Omental fat pad (tissue), 4 donors: ENCODE results near the gene DAGLA. TPM values are rescaled to one million over a fixed set of nuclear protein-coding genes. Genes with fewer than 3 reads are reported as not detected.
A peak's percentile ranks its signal among the peaks of the same experiment; 100 is the strongest.
"Not testable (repeated sequence)": the region's sequence is repeated elsewhere in the genome, so short reads cannot be mapped to it uniquely, and the experiment has no call there.

ENCODE experiments used
- ATAC-seq: fragments of 150-250 bp; one replicate; pipeline ENCODE4 v1.9.1; 2016; ENCODE audit warnings: mild to moderate bottlenecking, moderate library complexity; ENCODE audit not compliant: low FRiP score
- DNase-seq: peaks from one replicate; pipeline ENCODE4 v3.0.0-alpha.2; 2019; ENCODE audit warnings: low spot score
- total RNA-seq, 4 donors: library from RNA; depleted of rRNA; stranded (reverse); fragments of >200 nt; gene quantifications; one replicate each; pipeline ENCODE4 v1.1.0, GENCODE V29; 2016
- TF ChIP-seq, protein P1 (sequence below), 3 donors: fragments of 450-650 bp; IDR thresholded peaks; one replicate each; pipeline ENCODE4 v1.5.1; 2016 to 2017; ENCODE audit warnings: antibody characterized with exemption in 3 of 3, mild to moderate bottlenecking in 3 of 3, moderate library complexity in 2 of 3

The DAGLA gene
- total RNA-seq, 4 donors from 2014 or later = 1.4 to 4.6 (median 2.8) TPM

DNA sequence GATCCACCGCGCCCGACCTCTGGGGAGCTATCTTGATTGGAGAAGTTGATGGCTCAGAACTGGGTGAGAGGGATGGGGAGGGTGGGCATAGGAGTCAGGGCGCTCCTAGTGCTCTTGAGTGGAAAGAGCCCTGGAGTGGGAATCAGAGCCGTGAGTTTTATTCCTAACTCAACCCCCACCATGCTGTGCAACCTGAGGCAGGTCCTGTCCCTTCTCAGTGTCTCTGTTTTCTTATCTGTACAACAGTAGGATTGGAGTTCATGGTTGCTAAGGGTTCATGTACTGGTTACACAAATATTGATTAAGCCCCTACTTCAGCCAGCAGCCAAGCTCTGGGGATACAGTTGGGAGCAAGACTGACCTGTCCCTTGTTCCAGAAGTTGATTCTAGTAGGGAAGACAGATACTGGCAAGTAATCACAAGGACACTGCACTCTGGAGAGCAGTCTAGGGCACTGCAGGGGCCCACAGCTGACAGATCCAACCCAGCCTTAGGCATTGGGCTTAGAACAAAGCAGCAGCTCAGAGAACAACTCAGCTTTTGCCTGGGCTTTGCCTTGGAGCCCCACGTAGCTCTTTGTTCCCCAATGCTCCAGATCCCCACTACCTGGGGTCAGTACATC is 12.4 kb upstream of the DAGLA start:
- ATAC-seq = no peak
- TF ChIP-seq, protein P1, sequence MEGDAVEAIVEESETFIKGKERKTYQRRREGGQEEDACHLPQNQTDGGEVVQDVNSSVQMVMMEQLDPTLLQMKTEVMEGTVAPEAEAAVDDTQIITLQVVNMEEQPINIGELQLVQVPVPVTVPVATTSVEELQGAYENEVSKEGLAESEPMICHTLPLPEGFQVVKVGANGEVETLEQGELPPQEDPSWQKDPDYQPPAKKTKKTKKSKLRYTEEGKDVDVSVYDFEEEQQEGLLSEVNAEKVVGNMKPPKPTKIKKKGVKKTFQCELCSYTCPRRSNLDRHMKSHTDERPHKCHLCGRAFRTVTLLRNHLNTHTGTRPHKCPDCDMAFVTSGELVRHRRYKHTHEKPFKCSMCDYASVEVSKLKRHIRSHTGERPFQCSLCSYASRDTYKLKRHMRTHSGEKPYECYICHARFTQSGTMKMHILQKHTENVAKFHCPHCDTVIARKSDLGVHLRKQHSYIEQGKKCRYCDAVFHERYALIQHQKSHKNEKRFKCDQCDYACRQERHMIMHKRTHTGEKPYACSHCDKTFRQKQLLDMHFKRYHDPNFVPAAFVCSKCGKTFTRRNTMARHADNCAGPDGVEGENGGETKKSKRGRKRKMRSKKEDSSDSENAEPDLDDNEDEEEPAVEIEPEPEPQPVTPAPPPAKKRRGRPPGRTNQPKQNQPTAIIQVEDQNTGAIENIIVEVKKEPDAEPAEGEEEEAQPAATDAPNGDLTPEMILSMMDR (IDR thresholded peaks at IDR 0.05) = no peak
- no peak for DNase-seq

DNA sequence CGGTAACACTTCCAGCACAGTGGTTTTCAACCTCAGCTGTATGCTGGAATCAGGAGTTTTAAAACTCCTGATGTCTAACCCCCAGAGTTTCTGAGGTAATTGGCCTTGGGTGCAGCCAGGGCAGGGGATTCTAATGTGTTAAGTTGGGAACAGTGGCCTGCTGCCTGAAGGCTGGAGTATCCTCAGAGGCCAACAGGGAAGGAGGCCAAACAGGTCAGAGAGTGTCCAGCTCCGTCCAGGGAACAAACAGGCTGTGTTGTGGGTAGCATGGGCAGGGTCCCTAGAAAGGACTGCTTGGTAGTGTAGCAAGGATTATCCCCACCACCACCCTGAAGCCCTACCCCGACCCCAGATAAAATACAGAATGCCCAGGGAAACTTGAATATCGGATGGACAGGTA is 10.8 kb upstream of the DAGLA start:
- TF ChIP-seq, protein P1 (IDR thresholded peaks at IDR 0.05) = no peak
- ATAC-seq (no peak), DNase-seq (no peak)

DNA sequence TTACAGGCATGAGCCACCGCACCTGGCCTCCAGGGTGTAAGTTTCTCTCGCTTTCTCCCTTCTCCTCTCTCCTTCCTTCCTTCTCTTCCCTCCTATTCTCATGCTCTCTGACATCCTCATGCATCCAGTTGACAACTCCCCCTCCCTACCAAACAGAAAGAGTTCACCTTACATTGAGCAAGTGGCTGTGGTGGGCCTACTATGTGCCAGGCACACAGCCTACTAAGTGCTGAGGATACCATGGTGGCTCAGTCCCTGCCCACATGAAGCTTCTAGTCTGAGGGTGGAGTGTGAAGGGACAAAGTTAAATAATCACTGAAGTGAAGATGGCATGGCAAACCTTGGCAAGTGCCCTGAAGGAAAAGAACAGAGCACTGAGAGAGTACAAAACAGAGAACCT is 9.6 kb upstream of the DAGLA start:
- TF ChIP-seq, protein P1 (IDR thresholded peaks at IDR 0.05) = no peak
- ATAC-seq = no peak
- DNase-seq = no peak

DNA sequence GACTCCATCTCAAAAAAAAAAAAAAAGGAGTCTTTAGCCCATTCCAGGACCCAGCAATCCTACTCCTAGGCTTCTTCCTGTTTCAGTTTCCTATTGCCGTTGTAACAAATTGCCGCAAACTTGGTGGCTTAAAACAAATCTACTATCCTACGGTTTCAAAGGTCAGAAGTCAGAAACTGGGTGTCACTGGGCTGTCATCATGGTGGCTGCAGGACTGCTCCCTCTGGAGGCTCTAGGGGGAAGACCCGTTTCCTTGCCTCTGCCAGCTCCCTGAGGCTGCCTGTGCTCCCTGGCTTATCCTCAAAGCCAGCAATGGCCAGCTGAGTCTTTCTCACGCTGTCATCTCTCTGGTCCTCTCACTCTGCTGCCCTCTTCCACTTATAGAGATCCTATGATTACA is 8.7 kb upstream of the DAGLA start:
- ATAC-seq (no peak), DNase-seq (no peak)
- TF ChIP-seq, protein P1 (IDR thresholded peaks at IDR 0.05) = no peak

DNA sequence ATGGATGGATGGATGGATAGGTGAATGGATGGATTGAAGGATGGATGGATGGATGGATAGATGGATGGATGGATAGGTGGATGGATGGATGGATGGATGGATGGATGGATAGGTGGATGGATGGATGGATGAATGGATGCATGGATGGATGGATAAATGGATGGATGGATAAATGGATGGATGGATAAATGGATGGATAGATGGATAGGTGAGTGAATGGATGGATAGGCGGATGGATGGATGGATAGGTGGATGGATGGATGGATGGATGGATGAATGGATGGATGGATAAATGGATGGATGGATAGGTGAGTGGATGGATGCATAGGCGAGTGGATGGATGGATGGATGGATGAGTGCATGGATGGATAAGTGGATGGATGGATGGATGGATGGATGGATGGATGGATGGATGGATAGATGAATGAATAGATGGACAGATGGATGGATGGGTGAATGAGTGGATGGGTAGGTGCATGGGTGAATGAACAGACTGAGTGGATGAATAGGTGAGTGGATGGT is 6.2 kb upstream of the DAGLA start:
- ATAC-seq, DNase-seq: not testable (repeated sequence)

DNA sequence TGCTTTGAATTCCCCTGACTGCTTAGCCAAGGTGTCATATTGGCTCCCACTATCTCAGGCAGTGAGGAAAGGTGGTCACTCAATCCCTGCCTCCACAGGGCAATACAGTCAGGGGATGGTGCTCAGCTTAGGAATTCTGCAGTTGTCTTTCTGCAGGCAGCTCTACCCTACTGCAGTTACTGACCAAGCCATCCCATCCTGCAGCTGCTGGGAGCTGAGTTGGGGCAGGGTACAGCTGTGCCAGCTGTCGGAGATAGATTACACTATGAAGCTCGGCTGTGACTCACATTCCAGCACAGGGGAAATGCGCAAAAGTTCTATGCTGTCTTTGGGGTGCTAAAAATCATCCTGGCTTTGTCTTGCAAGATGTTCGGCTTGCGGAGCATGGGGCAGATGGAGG is 4.4 kb upstream of the DAGLA start:
- TF ChIP-seq, protein P1 (IDR thresholded peaks at IDR 0.05) = no peak
- ATAC-seq (no peak), DNase-seq (no peak)

DNA sequence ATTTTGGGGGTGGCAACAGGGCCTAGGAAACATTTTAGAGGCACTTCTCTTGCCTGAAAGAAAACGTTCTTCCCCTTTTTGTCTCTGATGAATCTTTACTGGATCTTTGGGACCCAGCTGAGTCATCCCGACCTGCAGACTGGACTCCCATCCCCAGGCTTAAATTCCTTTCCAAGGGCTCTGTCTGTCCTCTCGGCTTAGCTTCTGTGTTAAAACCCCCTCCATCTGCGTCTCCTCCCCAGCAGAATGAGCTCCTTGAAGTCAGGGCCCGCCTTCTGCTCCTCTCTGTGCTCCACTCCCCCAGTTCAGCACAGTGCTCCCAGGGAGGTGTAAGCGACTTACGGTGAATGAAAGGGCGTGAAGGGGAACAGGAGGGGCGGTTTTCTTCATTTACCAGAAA is 895 bp upstream of the DAGLA start:
- TF ChIP-seq, protein P1 (IDR thresholded peaks at IDR 0.05) = no peak
- DNase-seq (no peak), ATAC-seq (peak; percentile 34)
